Gastrocnemius medialis (tissue), 4 donors: ENCODE measurements around the gene TMPRSS4. TPM values are rescaled to one million over a fixed set of nuclear protein-coding genes. Genes with fewer than 3 reads are reported as not detected.

Source experiments
- ATAC-seq, 2 donors: fragments of 150-250 bp; one replicate each; pipeline ENCODE4 v1.9.1; 2016
- DNase-seq, 2 donors: peaks; one replicate each; pipeline ENCODE4 v3.0.0-alpha.2; 2019
- H3K27ac ChIP-seq, 4 donors: fragments of 200-600 bp; sonication (generic); 1 replicate in 1 of 4; 2 replicates in 3 of 4; pipeline ENCODE4 v1.5.1; 2016 to 2018; ENCODE audit warnings: mild to moderate bottlenecking in 2 of 4, moderate library complexity in 1 of 4
- H3K27me3 ChIP-seq, 3 donors: fragments of 200-600 bp; sonication (generic) in 2 of 3; 1 replicate in 1 of 3; 2 replicates in 2 of 3; pipeline versions ENCODE4 v1.5.1 to v1.6.0; 2016 to 2019; ENCODE audit warnings: mild to moderate bottlenecking in 1 of 3, moderate library complexity in 1 of 3
- H3K36me3 ChIP-seq, 2 donors: fragments of 200-600 bp; sonication (generic) in 1 of 2; one replicate each; pipeline ENCODE4 v1.5.1; 2017 to 2018
- H3K4me1 ChIP-seq, 2 donors: fragments of 200-600 bp; sonication (generic) in 1 of 2; one replicate each; pipeline ENCODE4 v1.5.1; 2016 to 2017; ENCODE audit warnings: mild to moderate bottlenecking in 2 of 2
- H3K4me3 ChIP-seq, 4 donors: fragments of 200-600 bp; sonication (generic) in 3 of 4; 1 replicate in 1 of 4; 2 replicates in 3 of 4; pipeline ENCODE4 v1.5.1; 2016 to 2019; ENCODE audit warnings: mild to moderate bottlenecking in 2 of 4
- H3K9me3 ChIP-seq, 3 donors: fragments of 200-600 bp; sonication (generic) in 2 of 3; 1 replicate in 1 of 3; 2 replicates in 2 of 3; pipeline ENCODE4 v1.5.1; 2016 to 2019
- POLR2A ChIP-seq, 2 donors: fragments of 450-650 bp; IDR thresholded peaks; one replicate each; pipeline ENCODE4 v1.6.1; 2017; ENCODE audit warnings: antibody characterized with exemption in 2 of 2, mild to moderate bottlenecking in 2 of 2, moderate library complexity in 2 of 2
- in situ Hi-C, 4 donors: fragments of 200-750 bp; cut with MboI; loops; one replicate each; pipeline versions ENCODE4 v1.15.0 to v1.8.0; 2017; ENCODE audit warnings: low sequenced_read_pairs in 4 of 4
- intact Hi-C: fragments of 100-400 bp; cut with DNase I; formaldehyde crosslinking; loops from one replicate; pipeline ENCODE4 v1.15.1; 2023; ENCODE audit warnings: low total_unique reads
- total RNA-seq, 4 donors: library from RNA; depleted of rRNA; stranded (reverse); fragments of >200 nt; gene quantifications; one replicate each; pipeline versions ENCODE4 v1.1.0 to v1.2.3, GENCODE V29; 2016
- TF ChIP-seq, protein P1 (sequence below), 5 experiments: fragments of 450-650 bp in 3 of 5; fragments of 200-600 bp in 2 of 5; sonication (generic) in 2 of 5; IDR thresholded peaks in 4 of 5; conservative IDR thresholded peaks in 1 of 5; 1 replicate in 4 of 5; 2 replicates in 1 of 5; pipeline ENCODE4 v1.5.1; 2016 to 2019; ENCODE audit warnings: antibody characterized with exemption in 5 of 5, mild to moderate bottlenecking in 3 of 5, moderate library complexity in 3 of 5

The TMPRSS4 gene
- total RNA-seq, 4 donors from 2014 or later = 1.1 TPM; not detected in 3

DNA sequence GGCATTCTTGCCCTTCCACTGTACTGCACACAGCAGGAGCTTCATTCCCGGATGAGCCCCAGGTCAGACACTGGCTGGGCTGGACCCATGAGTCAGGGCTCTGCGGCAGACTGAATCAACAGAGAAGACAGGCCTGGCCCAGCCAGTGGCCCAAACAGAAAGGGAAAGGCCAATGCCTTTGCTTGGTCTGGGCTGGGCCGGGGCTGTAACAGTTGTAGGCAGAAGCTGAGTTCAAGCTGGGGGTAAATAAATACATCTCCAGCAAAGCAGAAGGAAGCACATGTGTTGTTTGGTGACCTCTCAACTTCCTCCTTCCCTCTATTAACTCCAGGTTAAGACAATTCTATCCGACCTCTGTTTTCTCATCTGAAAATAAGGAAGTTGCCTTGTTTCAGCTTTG, 11.7 kb downstream of the TMPRSS4 start:
- in situ Hi-C loops (no loop called here), intact Hi-C loops (no loop called here)
- ATAC-seq (no peak), DNase-seq (no peak)
- Histone ChIP-seq H3K4me1 (peaks cover 10 to 13% of the 10 kb centered on the region in 2 donors), H3K27ac (no peak overlapping the region), H3K36me3 (no peaks in the 10 kb centered on the region), H3K4me3 (no peak overlapping the region), H3K9me3 (no peaks in the 10 kb centered on the region), H3K27me3 (no peaks in the 10 kb centered on the region)
- no peak for TF ChIP-seq POLR2A (IDR thresholded peaks at IDR 0.05)
- TF ChIP-seq, protein P1, sequence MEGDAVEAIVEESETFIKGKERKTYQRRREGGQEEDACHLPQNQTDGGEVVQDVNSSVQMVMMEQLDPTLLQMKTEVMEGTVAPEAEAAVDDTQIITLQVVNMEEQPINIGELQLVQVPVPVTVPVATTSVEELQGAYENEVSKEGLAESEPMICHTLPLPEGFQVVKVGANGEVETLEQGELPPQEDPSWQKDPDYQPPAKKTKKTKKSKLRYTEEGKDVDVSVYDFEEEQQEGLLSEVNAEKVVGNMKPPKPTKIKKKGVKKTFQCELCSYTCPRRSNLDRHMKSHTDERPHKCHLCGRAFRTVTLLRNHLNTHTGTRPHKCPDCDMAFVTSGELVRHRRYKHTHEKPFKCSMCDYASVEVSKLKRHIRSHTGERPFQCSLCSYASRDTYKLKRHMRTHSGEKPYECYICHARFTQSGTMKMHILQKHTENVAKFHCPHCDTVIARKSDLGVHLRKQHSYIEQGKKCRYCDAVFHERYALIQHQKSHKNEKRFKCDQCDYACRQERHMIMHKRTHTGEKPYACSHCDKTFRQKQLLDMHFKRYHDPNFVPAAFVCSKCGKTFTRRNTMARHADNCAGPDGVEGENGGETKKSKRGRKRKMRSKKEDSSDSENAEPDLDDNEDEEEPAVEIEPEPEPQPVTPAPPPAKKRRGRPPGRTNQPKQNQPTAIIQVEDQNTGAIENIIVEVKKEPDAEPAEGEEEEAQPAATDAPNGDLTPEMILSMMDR (IDR thresholded peaks at IDR 0.05 in 4 of 5, conservative IDR thresholded peaks at IDR 0.05 in 1 of 5) = no peak

DNA sequence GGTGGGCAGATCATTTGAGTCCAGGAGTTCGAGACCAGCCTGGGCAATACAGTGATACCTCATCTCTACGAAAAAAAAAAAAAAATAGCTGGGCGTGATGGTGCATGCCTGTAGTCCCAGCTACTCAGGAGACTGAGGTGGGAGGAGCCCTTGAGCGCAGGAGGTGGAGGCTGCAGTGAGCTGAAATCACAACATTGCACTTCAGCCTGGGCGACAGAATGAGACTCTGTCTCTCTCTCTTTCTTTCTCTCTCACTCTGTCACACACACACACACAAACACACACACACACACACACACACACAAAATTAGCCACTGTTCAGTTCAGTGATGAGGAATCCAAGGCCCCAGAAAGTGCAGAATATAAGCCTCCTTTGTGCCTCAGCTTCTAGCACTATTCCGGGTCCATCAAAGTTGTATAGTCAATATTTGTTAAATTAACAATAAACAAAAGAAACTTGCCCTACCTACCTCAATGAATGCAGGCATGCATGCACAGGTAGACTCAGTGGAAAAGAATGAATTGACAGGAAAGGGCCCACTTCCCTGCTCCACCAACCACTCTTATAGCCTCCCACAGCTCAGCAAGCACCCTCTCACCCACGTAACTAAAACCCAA, 13.8 kb downstream of the TMPRSS4 start:
- DNase-seq (no peak), ATAC-seq (no peak)
- H3K4me3 ChIP-seq = no peak overlapping the region
- no peaks in the 10 kb centered on the region for H3K27me3 ChIP-seq
- no peak overlapping the region for H3K27ac ChIP-seq
- in situ Hi-C loops = no loop called here
- no peaks in the 10 kb centered on the region for H3K9me3 ChIP-seq
- no peaks in the 10 kb centered on the region for H3K4me1 ChIP-seq
- no peaks in the 10 kb centered on the region for H3K36me3 ChIP-seq
- intact Hi-C loops = no loop called here
- TF ChIP-seq, protein P1 (IDR thresholded peaks at IDR 0.05 in 4 of 5, conservative IDR thresholded peaks at IDR 0.05 in 1 of 5) = no peak

DNA sequence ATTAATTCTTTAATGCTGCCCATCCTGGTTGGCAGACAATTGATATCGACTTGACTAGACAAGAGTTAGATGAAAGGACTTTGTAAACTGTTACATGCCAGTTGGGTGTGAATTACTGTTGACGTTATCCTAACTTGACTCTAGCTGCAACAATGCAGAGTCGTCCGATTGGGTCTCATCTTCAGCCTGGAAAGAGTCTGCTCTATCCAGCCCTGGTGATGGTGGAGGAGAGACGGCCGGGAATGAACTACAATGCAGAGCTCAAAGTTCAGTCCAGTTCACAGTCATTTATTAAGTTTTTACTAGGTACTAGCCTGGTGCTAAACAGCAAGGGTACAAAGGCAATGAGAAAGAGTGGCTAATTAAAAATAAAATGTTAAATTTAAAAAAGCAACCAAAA, 14.8 kb downstream of the TMPRSS4 start:
- H3K36me3 ChIP-seq = no peaks in the 10 kb centered on the region
- intact Hi-C loops (no loop called here), in situ Hi-C loops (no loop called here)
- H3K4me3 ChIP-seq = no peak overlapping the region
- H3K4me1 ChIP-seq = no peaks in the 10 kb centered on the region
- no peaks in the 10 kb centered on the region for H3K27me3 ChIP-seq
- ATAC-seq (no peak), DNase-seq (no peak)
- H3K27ac ChIP-seq = no peak overlapping the region
- no peak for TF ChIP-seq POLR2A (IDR thresholded peaks at IDR 0.05)
- TF ChIP-seq, protein P1 (IDR thresholded peaks at IDR 0.05 in 4 of 5, conservative IDR thresholded peaks at IDR 0.05 in 1 of 5) = no peak
- H3K9me3 ChIP-seq = no peaks in the 10 kb centered on the region

DNA sequence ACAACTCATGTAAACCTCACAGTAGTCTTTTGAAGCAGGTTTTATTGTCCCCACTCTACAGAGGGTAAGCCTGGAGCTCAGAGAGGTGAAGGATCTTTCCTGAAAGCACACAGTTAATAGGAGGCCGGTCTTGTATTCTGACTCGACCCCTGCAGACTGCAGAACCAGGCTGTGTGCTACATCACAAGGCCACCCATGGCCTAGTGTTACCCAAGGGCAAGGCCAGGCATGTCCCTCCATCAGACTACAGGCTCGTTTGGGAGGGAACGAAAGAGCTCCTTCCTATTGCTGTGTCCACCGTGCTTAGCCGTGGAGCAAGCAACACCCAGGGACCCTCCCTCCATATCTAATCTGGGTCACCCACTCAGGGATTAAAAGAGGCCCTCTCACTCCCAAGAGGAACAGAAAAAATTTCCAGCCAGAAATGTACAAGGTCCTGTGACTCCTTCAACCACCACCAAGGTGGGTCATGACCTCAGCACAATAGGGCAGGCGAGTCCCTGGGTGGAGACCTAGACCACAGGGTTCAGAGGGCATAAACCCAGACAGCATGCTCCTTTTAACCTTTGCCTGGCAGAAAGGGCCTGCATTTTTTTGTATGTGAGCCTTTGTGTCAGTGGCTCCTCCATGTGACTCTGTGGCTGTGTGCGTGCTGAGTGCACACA, 16.2 kb downstream of the TMPRSS4 start:
- no peaks in the 10 kb centered on the region for H3K27me3 ChIP-seq
- no peak overlapping the region for H3K27ac ChIP-seq
- intact Hi-C loops = no loop called here
- in situ Hi-C loops = no loop called here
- H3K9me3 ChIP-seq = no peaks in the 10 kb centered on the region
- H3K4me1 ChIP-seq = no peaks in the 10 kb centered on the region
- no peak for ATAC-seq
- H3K36me3 ChIP-seq = no peaks in the 10 kb centered on the region
- TF ChIP-seq, protein P1 (IDR thresholded peaks at IDR 0.05 in 4 of 5, conservative IDR thresholded peaks at IDR 0.05 in 1 of 5) = no peak
- TF ChIP-seq POLR2A (IDR thresholded peaks at IDR 0.05) = no peak
- DNase-seq = no peak
- no peak overlapping the region for H3K4me3 ChIP-seq
